ENCODE measurements around the gene DSCAML1.

DNA sequence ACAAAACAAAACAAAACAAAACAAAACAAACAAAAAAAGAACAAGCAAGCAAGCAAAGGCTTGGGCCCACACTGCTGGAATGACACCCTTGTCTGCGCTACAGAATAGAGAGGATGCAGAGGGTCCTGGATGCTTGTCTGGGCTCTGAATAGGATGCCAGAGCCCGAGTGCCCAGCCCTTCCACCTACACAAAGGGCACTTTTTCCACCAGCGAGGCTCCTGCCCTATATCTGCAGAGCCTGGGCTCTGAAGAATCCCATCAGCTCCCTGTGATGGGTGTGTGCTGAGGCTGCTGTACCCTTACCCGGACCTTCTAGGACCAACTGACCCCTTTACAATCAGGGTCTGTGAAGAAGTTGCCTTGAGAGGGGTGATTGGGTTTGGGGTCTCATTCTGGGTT, 221.2 kb downstream of the DSCAML1 start:
- TF ChIP-seq, protein P1, sequence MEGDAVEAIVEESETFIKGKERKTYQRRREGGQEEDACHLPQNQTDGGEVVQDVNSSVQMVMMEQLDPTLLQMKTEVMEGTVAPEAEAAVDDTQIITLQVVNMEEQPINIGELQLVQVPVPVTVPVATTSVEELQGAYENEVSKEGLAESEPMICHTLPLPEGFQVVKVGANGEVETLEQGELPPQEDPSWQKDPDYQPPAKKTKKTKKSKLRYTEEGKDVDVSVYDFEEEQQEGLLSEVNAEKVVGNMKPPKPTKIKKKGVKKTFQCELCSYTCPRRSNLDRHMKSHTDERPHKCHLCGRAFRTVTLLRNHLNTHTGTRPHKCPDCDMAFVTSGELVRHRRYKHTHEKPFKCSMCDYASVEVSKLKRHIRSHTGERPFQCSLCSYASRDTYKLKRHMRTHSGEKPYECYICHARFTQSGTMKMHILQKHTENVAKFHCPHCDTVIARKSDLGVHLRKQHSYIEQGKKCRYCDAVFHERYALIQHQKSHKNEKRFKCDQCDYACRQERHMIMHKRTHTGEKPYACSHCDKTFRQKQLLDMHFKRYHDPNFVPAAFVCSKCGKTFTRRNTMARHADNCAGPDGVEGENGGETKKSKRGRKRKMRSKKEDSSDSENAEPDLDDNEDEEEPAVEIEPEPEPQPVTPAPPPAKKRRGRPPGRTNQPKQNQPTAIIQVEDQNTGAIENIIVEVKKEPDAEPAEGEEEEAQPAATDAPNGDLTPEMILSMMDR (IDR thresholded peaks at IDR 0.05; ENCODE audit: low read length): no peak
- no peak for TF ChIP-seq EZH2 (IDR thresholded peaks at IDR 0.05; ENCODE audit: borderline replicate concordance, low read length)

All from OCI-LY1 (cell line).